B cell (primary cell): ENCODE measurements around the gene C11orf21. TPM values are rescaled to one million over a fixed set of nuclear protein-coding genes. Genes with fewer than 3 reads are reported as not detected.

Experiments used
- ATAC-seq: fragments of 200-7000 bp; cut with Tn5 transposase; one replicate; pipeline ENCODE4 v1.10.0; 2021; ENCODE audit warnings: low read depth, mild to moderate bottlenecking, moderate number of reproducible peaks, moderate library complexity
- CTCF ChIA-PET: fragments of 350-600 bp; sonication (Branson Sonifier 250); formaldehyde crosslinking; loops from one replicate; lab custom pipeline; 2021; ENCODE audit warnings: antibody characterized with exemption, inconsistent platforms; lab: Charles Lee
- POLR2A ChIA-PET: fragments of 350-600 bp; sonication (Branson Sonifier 250); formaldehyde crosslinking; loops from one replicate; lab custom pipeline; 2021; ENCODE audit warnings: antibody characterized with exemption; lab: Charles Lee
- DNase-seq: peaks from one replicate; pipeline ENCODE4 v3.0.0; 2013
- H2AFZ ChIP-seq: 2 replicates; pipeline ENCODE4 v1.6.1; 2012; ENCODE audit warnings: mild to moderate bottlenecking, low read depth, low read length; ENCODE audit not compliant: insufficient read depth, poor library complexity, severe bottlenecking
- H3K27ac ChIP-seq, 2 donors: 1 replicate in 1 of 2; 2 replicates in 1 of 2; pipeline ENCODE4 v1.5.1; 2012 to 2013; ENCODE audit warnings: low read length in 2 of 2, mild to moderate bottlenecking in 2 of 2, moderate library complexity in 1 of 2
- H3K27me3 ChIP-seq, 4 experiments: fragments of 200-600 bp in 1 of 4; sonication (generic) in 1 of 4; replicated peaks in 1 of 4; 1 replicate in 2 of 4; 2 replicates in 2 of 4; pipeline versions ENCODE4 v1.6.1 to v1.7.0; 2013 to 2016; ENCODE audit warnings: low read length in 3 of 4, mild to moderate bottlenecking in 2 of 4, mixed read lengths in 1 of 4, moderate library complexity in 1 of 4; ENCODE audit not compliant: insufficient read depth in 4 of 4, control insufficient read depth in 3 of 4; ENCODE audit errors: control extremely low read depth in 1 of 4
- H3K36me3 ChIP-seq, 2 experiments: replicated peaks in 1 of 2; 1 replicate in 1 of 2; 2 replicates in 1 of 2; pipeline versions ENCODE4 v1.6.1 to v1.7.1; 2013; ENCODE audit warnings: low read length in 1 of 2; ENCODE audit not compliant: insufficient read depth in 2 of 2, control insufficient read depth in 1 of 2; ENCODE audit errors: control extremely low read depth in 1 of 2, extremely low read depth in 1 of 2
- H3K4me1 ChIP-seq, 2 donors: fragments of 200-600 bp in 1 of 2; sonication (generic) in 1 of 2; 1 replicate in 1 of 2; 2 replicates in 1 of 2; pipeline versions ENCODE4 v1.5.1 to v1.6.1; 2013 to 2017; ENCODE audit warnings: low read length in 2 of 2; ENCODE audit not compliant: control insufficient read depth in 2 of 2, insufficient read depth in 2 of 2
- H3K4me2 ChIP-seq: replicated peaks from 2 replicates; pipeline ENCODE3; 2012; ENCODE audit warnings: mild to moderate bottlenecking, low read depth, low read length; ENCODE audit not compliant: poor library complexity, severe bottlenecking
- H3K4me3 ChIP-seq, 5 experiments: fragments of 200-600 bp in 1 of 5; sonication (generic) in 1 of 5; 1 replicate in 3 of 5; 2 replicates in 2 of 5; pipeline versions ENCODE4 v1.5.1 to v1.7.0; 2011 to 2016; ENCODE audit warnings: low read length in 4 of 5, mild to moderate bottlenecking in 4 of 5, low read depth in 2 of 5, control low read depth in 1 of 5, moderate library complexity in 1 of 5; ENCODE audit not compliant: insufficient read depth in 1 of 5; ENCODE audit errors: control extremely low read depth in 1 of 5, extremely low read depth in 1 of 5
- H3K79me2 ChIP-seq: fragments of 200-600 bp; sonication (generic); one replicate; pipeline ENCODE4 v1.6.0; 2016; ENCODE audit warnings: low read length; ENCODE audit not compliant: control insufficient read depth, insufficient read depth
- H3K9ac ChIP-seq: fragments of 200-600 bp; sonication (generic); 2 replicates; pipeline ENCODE4 v1.6.1; 2017; ENCODE audit warnings: mild to moderate bottlenecking, low read length, moderate library complexity
- H3K9me3 ChIP-seq, 3 donors: one replicate each; pipeline versions ENCODE4 v1.6.1 to v1.7.1; 2013; ENCODE audit warnings: low read length in 2 of 3; ENCODE audit not compliant: control insufficient read depth in 2 of 3, insufficient read depth in 1 of 3; ENCODE audit errors: control extremely low read depth in 1 of 3
- H4K20me1 ChIP-seq: 2 replicates; pipeline ENCODE4 v1.6.0; 2012; ENCODE audit warnings: mild to moderate bottlenecking, low read length; ENCODE audit not compliant: insufficient read depth, control insufficient read depth, poor library complexity, severe bottlenecking
- H3K27ac Mint-ChIP-seq: one replicate; pipeline ENCODE4 v1.8.0; 2021; ENCODE audit warnings: mixed read lengths
- H3K27me3 Mint-ChIP-seq: one replicate; pipeline ENCODE4 v1.8.0; 2021; ENCODE audit warnings: mixed read lengths
- H3K4me1 Mint-ChIP-seq: one replicate; pipeline ENCODE4 v1.8.0; 2021; ENCODE audit warnings: mixed read lengths
- H3K4me3 Mint-ChIP-seq: one replicate; pipeline ENCODE4 v1.8.0; 2021; ENCODE audit warnings: mixed read lengths
- H3K9me3 Mint-ChIP-seq: one replicate; pipeline ENCODE4 v1.8.0; 2022; ENCODE audit warnings: mixed read lengths; ENCODE audit not compliant: insufficient read depth
- EZH2 ChIP-seq: IDR thresholded peaks from 2 replicates; pipeline ENCODE4 v1.6.1; 2012; ENCODE audit warnings: borderline replicate concordance, low read depth, mild to moderate bottlenecking, moderate library complexity, low read length; ENCODE audit not compliant: insufficient read depth, poor library complexity, severe bottlenecking
- WGBS: methylation state at CpG from one replicate; pipeline ENCODE4 v1.1.5; 2013; ENCODE audit warnings: missing lambda C conversion rate; ENCODE audit not compliant: insufficient coverage; 5-methylcytosine and 5-hydroxymethylcytosine counted together
- intact Hi-C: fragments of 100-400 bp; cut with micrococcal nuclease; formaldehyde crosslinking; loops from one replicate; pipeline ENCODE4 v1.10.0; 2022
- polyA plus RNA-seq: library from polyadenylated mRNA; depleted of rRNA; stranded (reverse); fragments of >200 nt; gene quantifications from 2 replicates; pipeline ENCODE4 v1.2.3, GENCODE V29; 2012
- total RNA-seq, 2 donors: library from RNA; stranded (reverse); fragments of 120-200 nt in 1 of 2; gene quantifications; 1 replicate in 1 of 2; 2 replicates in 1 of 2; pipeline versions ENCODE4 v1.2.3 to v1.2.4, GENCODE V29; 2013 to 2022
- TF ChIP-seq, protein P1 (sequence below): fragments of 200-600 bp; IDR thresholded peaks from one replicate; pipeline ENCODE4 v1.8.0; 2022; ENCODE audit warnings: antibody characterized with exemption, mild to moderate bottlenecking

C11orf21 gene
- total and polyA plus RNA-seq, 2 donors (not counting 1 experiment from before 2014, with no cell fraction given): 22.8 to 38.9 TPM

DNA sequence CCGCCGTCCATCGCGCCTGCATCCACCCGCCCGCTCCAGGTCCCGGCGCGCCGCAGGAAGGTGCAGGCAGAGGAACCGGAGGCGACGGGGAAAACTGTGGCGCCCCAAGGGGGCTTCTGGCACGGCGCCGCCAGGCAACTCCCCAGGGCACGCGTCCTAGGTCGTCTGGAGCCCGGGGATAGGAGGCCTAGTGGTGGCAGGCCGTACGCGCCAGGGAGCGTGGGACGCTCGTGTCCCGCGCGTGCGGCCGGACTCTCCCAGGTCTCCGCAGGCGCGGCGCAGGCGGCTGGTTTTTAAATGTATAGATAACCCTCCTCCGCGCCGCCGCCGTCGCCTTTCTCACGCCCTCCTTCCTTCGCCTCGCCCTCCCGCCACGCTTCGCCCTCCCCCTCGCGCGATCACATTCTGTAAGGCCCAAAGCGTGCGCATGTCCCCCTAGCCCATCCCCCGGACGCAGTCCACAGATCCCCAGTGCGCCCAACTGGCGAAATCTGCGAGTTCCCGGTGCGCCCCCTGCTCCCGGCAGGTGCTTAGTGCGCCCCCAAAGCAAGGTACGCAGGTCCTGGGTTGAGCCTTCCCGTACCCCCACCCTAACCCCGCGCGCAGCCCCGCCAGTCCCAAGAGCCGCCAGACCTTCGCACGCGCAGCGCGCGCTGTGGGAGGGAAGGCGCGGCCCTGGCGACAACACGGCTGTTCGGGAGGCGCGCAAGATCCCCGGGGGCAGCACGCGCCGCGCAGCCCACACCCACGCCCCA lies 31.2 kb downstream of the C11orf21 start, which contains the start of gene ASCL2:
Gene ASCL2 (minus strand): TSS at position 267 of the 755 bp plus-strand sequence. CDS start 256 bp downstream, at position 11.
- peak within 1 kb of the TSS; percentile 69 for H3K9ac ChIP-seq
- Mint-ChIP-seq H3K4me3 (peak within 1 kb of the TSS; percentile 85), H3K9me3 (no peaks in the 10 kb centered on the region), H3K27ac (peak within 1 kb of the TSS; percentile 84), H3K27me3 (peaks cover 2% of the 10 kb centered on the region), H3K4me1 (peaks cover 38% of the 10 kb centered on the region)
- peak within 1 kb of the TSS; percentile 31 to 75 (median 52) for H3K4me3 ChIP-seq
- H3K4me2 ChIP-seq: peak within 1 kb of the TSS; percentile 92
- no peak for DNase-seq
- CTCF ChIA-PET: interaction anchor here (1.0 to 2.3 kb wide), 4 partner anchors 31 to 150 kb away, joined by 4 to 12 read pairs (median 5); partner anchors contain the start of genes C11orf21 and TSPAN32
- H3K27ac ChIP-seq: no peak within 1 kb of the TSS
- peaks cover 0 to 24% (median 0%) of the 10 kb centered on the region in 3 donors for H3K9me3 ChIP-seq
- H4K20me1 ChIP-seq: no peaks in the 10 kb centered on the region
- POLR2A ChIA-PET: interaction anchor here (0.9 kb wide), 1 partner anchor 31 kb away, joined by 3 read pairs; the partner anchor contains the start of gene C11orf21
- peaks cover 33 to 44% of the 10 kb centered on the region in 2 donors for H3K4me1 ChIP-seq
- H3K27me3 ChIP-seq: peaks cover 0 to 36% (median 9%) of the 10 kb centered on the region in 4 experiments
- H3K36me3 ChIP-seq: no peaks in the 10 kb centered on the region
- no peaks in the 10 kb centered on the region for H3K79me2 ChIP-seq
- no peak for TF ChIP-seq EZH2
- TF ChIP-seq, protein P1, sequence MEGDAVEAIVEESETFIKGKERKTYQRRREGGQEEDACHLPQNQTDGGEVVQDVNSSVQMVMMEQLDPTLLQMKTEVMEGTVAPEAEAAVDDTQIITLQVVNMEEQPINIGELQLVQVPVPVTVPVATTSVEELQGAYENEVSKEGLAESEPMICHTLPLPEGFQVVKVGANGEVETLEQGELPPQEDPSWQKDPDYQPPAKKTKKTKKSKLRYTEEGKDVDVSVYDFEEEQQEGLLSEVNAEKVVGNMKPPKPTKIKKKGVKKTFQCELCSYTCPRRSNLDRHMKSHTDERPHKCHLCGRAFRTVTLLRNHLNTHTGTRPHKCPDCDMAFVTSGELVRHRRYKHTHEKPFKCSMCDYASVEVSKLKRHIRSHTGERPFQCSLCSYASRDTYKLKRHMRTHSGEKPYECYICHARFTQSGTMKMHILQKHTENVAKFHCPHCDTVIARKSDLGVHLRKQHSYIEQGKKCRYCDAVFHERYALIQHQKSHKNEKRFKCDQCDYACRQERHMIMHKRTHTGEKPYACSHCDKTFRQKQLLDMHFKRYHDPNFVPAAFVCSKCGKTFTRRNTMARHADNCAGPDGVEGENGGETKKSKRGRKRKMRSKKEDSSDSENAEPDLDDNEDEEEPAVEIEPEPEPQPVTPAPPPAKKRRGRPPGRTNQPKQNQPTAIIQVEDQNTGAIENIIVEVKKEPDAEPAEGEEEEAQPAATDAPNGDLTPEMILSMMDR: no peak
- H2AFZ ChIP-seq: peak within 1 kb of the TSS; percentile 79
- WGBS: 8% methylated on average over 83 of the region's 89 CpGs
- ATAC-seq: no peak
- intact Hi-C loops: loop anchor here (1.0 kb wide), 1 partner anchor 29 kb away; no protein-coding TSS in a partner anchor
